GM12878 (cell line): ENCODE measurements around the gene COL5A1. TPM values are rescaled to one million over a fixed set of nuclear protein-coding genes. Genes with fewer than 3 reads are reported as not detected.

ENCODE experiments used
- ATAC-seq: fragments of 200-7000 bp; cut with Tn5 transposase; 3 replicates; pipeline ENCODE4 v1.9.1; 2020; ENCODE audit warnings: mild to moderate bottlenecking, moderate library complexity
- BruUV-seq: library from RNA; stranded (reverse); fragments of 400-500 nt; replicated peaks from 2 replicates; lab custom pipeline; 2021; lab: Mats Ljungman, UMichigan
- CTCF ChIA-PET: fragments of 300-600 bp; sonication (Branson Sonifier 250); formaldehyde crosslinking; extraction: SDS; loops from one replicate; lab custom pipeline; 2021; ENCODE audit warnings: inconsistent platforms; lab: Yijun Ruan, JAX
- POLR2A ChIA-PET: fragments of 350-600 bp; formaldehyde crosslinking; extraction: SDS; loops from one replicate; lab custom pipeline; 2021; ENCODE audit warnings: inconsistent platforms; lab: Charles Lee
- RAD21 ChIA-PET: fragments of 300-600 bp; sonication (Branson Sonifier 250); formaldehyde crosslinking; loops from one replicate; lab custom pipeline; 2023; ENCODE audit warnings: antibody characterized with exemption; ENCODE audit not compliant: unreplicated experiment; lab: Charles Lee
- SMC1A ChIA-PET: fragments of 300-600 bp; sonication (Branson Sonifier 250); formaldehyde crosslinking; loops from one replicate; lab custom pipeline; 2023; ENCODE audit not compliant: unreplicated experiment, uncharacterized antibody; lab: Charles Lee
- DNase-seq: peaks from one replicate; pipeline ENCODE4 v3.0.0-alpha.2; 2011; ENCODE audit warnings: low read depth, low spot score
- FAIRE-seq: peaks from 3 replicates; lab custom pipeline; 2011; peaks lifted over from hg19 to GRCh38; lab: Jason Lieb, UNC
- H2AFZ ChIP-seq: 2 replicates; pipeline ENCODE4 v1.6.0; 2011; ENCODE audit warnings: low read depth, low read length, control low read depth; ENCODE audit not compliant: control insufficient read depth
- H3K27ac ChIP-seq: 2 replicates; pipeline ENCODE4 v1.5.1; 2011; ENCODE audit warnings: control low read depth; ENCODE audit not compliant: control insufficient read depth, insufficient read depth
- H3K27me3 ChIP-seq, 2 experiments: replicated peaks in 1 of 2; 2 replicates each; pipeline versions ENCODE4 v1.6.0 to v1.6.1; 2011; ENCODE audit warnings: low read length in 1 of 2; ENCODE audit not compliant: control insufficient read depth in 2 of 2, insufficient read depth in 2 of 2
- H3K36me3 ChIP-seq, 2 experiments: 2 replicates each; pipeline ENCODE4 v1.5.1; 2011; ENCODE audit warnings: low read length in 1 of 2; ENCODE audit not compliant: control insufficient read depth in 2 of 2, insufficient read depth in 2 of 2
- H3K4me1 ChIP-seq: 2 replicates; pipeline ENCODE4 v1.6.1; 2011; ENCODE audit warnings: mild to moderate bottlenecking, low read length, moderate library complexity, mixed read lengths; ENCODE audit not compliant: control insufficient read depth, insufficient read depth
- H3K4me2 ChIP-seq: 2 replicates; pipeline ENCODE4 v1.6.0; 2011; ENCODE audit warnings: control low read depth; ENCODE audit not compliant: control insufficient read depth, insufficient read depth
- H3K4me3 ChIP-seq: fragments of 200-600 bp; sonication (generic); 2 replicates; pipeline ENCODE4 v1.5.1; 2016
- H3K79me2 ChIP-seq: 2 replicates; pipeline ENCODE4 v1.6.0; 2011; ENCODE audit warnings: low read length; ENCODE audit not compliant: control insufficient read depth, insufficient read depth
- H3K9ac ChIP-seq: 2 replicates; pipeline ENCODE4 v1.8.0; 2011; ENCODE audit warnings: low read length, control low read depth, mixed read lengths; ENCODE audit not compliant: control insufficient read depth, insufficient read depth
- H3K9me3 ChIP-seq: replicated peaks from 3 replicates; pipeline ENCODE4 v1.5.1; 2011; ENCODE audit warnings: mild to moderate bottlenecking, low read length; ENCODE audit not compliant: control insufficient read depth, insufficient read depth
- H4K20me1 ChIP-seq: 2 replicates; pipeline ENCODE4 v1.6.0; 2011; ENCODE audit not compliant: control insufficient read depth, insufficient read depth
- ATF7 ChIP-seq: fragments of 450-650 bp; IDR thresholded peaks from 2 replicates; pipeline ENCODE4 v1.6.1; 2016; ENCODE audit warnings: low read depth, mild to moderate bottlenecking
- BCL11A ChIP-seq: IDR thresholded peaks from 2 replicates; pipeline ENCODE4 v1.6.1; 2011; ENCODE audit warnings: low read depth, low read length
- BCLAF1 ChIP-seq: fragments of 450-650 bp; IDR thresholded peaks from 2 replicates; pipeline ENCODE4 v1.6.1; 2017; ENCODE audit warnings: antibody characterized with exemption, mild to moderate bottlenecking, moderate library complexity
- CHD4 ChIP-seq: fragments of 200-600 bp; sonication (generic); IDR thresholded peaks from 2 replicates; pipeline ENCODE4 v1.6.1; 2016; ENCODE audit warnings: mild to moderate bottlenecking
- CREM ChIP-seq: IDR thresholded peaks from 2 replicates; pipeline ENCODE4 v1.6.1; 2014; ENCODE audit warnings: antibody characterized with exemption, low read depth
- E4F1 ChIP-seq: fragments of 450-650 bp; IDR thresholded peaks from 2 replicates; pipeline ENCODE4 v1.6.1; 2018; ENCODE audit warnings: borderline replicate concordance, mild to moderate bottlenecking; ENCODE audit not compliant: partially characterized antibody
- EZH2 ChIP-seq: IDR thresholded peaks from 2 replicates; pipeline ENCODE4 v1.6.1; 2012; ENCODE audit warnings: low read depth, mild to moderate bottlenecking, control low read depth, inconsistent platforms, low read length, borderline replicate concordance; ENCODE audit not compliant: control insufficient read depth
- FOXM1 ChIP-seq: IDR thresholded peaks from 2 replicates; pipeline ENCODE4 v1.6.1; 2012; ENCODE audit warnings: low read depth, mild to moderate bottlenecking, inconsistent platforms, low read length, moderate library complexity
- IKZF1 ChIP-seq: fragments of 450-650 bp; conservative IDR thresholded peaks from 2 replicates; pipeline ENCODE4 v1.6.1; 2017; ENCODE audit warnings: antibody characterized with exemption, mild to moderate bottlenecking
- NFIC ChIP-seq: IDR thresholded peaks from 2 replicates; pipeline ENCODE4 v1.6.1; 2012; ENCODE audit warnings: low read depth, mild to moderate bottlenecking, inconsistent platforms, low read length, moderate library complexity
- NR2C1 ChIP-seq: fragments of 450-650 bp; IDR thresholded peaks from 2 replicates; pipeline ENCODE4 v1.6.1; 2017; ENCODE audit warnings: antibody characterized with exemption, mild to moderate bottlenecking, moderate library complexity
- PAX8 ChIP-seq: fragments of 450-650 bp; IDR thresholded peaks from 2 replicates; pipeline ENCODE4 v1.6.1; 2017; ENCODE audit warnings: mild to moderate bottlenecking, moderate library complexity
- RBBP5 ChIP-seq: fragments of 200-600 bp; sonication (generic); conservative IDR thresholded peaks from 2 replicates; pipeline ENCODE4 v1.6.1; 2016
- SMC3 ChIP-seq: IDR thresholded peaks from 2 replicates; pipeline ENCODE4 v1.6.1; 2011; ENCODE audit warnings: low read length, improper control_type of control experiment, borderline replicate concordance
- SP1 ChIP-seq: IDR thresholded peaks from one replicate; pipeline ENCODE4 v1.6.1; 2011; ENCODE audit warnings: low read depth, low read length
- TCF7 ChIP-seq: IDR thresholded peaks from 2 replicates; pipeline ENCODE4 v1.6.1; 2014; ENCODE audit warnings: antibody characterized with exemption, borderline replicate concordance
- WGBS: methylation state at CpG from one replicate; pipeline ENCODE4 v1.1.6; 2016; ENCODE audit warnings: low lambda C conversion rate; ENCODE audit not compliant: insufficient replicate concordance, insufficient coverage; ENCODE audit errors: missing lambda C conversion rate; 5-methylcytosine and 5-hydroxymethylcytosine counted together
- in situ Hi-C: fragments of 300-500 bp; cut with MboI; formaldehyde crosslinking; loops from 9 replicates; pipeline ENCODE4 v1.14.3; 2018; ENCODE audit warnings: mixed read lengths
- intact Hi-C: fragments of 100-400 bp; cut with micrococcal nuclease; formaldehyde crosslinking; loops from one replicate; pipeline ENCODE4 v1.14.2; 2022; ENCODE audit not compliant: unreplicated experiment
- polyA plus RNA-seq, 11 experiments: library from polyadenylated mRNA; depleted of rRNA in 4 of 11; unstranded in 6 of 11; stranded (reverse) in 5 of 11; fragments of >200 nt; fragmentation: Nextera tagmentation in 4 of 11; fragmentation: Illumina TruSeq in 1 of 11; extraction: Ambion mirVana in 4 of 11; extraction: Trizol in 1 of 11; gene quantifications; 1 replicate in 1 of 11; 2 replicates in 10 of 11; pipeline versions ENCODE4 v1.2.1 to v1.2.3, GENCODE V29; 2011 to 2016; ENCODE audit warnings: inconsistent platforms in 2 of 11, missing spikeins in 2 of 11, low read depth in 1 of 11
- total RNA-seq, 4 experiments: library from RNA; depleted of rRNA in 3 of 4; stranded (reverse); fragments of >200 nt in 3 of 4; fragmentation: Illumina TruSeq in 1 of 4; extraction: Trizol in 1 of 4; gene quantifications; 2 replicates each; pipeline versions ENCODE4 v1.2.1 to v1.2.3, GENCODE V29; 2013 to 2021

The COL5A1 gene
- total and polyA plus RNA-seq, 10 of the 15 experiments (the other 5 are each of a cell fraction or from before 2014, with no cell fraction given) = under 0.01 to 0.15 (median 0.13) TPM; not detected in 4

GRCh38 chr9:134611046-134611445, 30.6 kb upstream of the COL5A1 start:
- in situ Hi-C loops = no loop called here
- no peak overlapping the region for H3K9ac ChIP-seq
- no peaks in the 10 kb centered on the region; the same call in 2 of the 3 replicates for H3K9me3 ChIP-seq
- no peaks in the 10 kb centered on the region for H4K20me1 ChIP-seq
- ATAC-seq = no peak
- no peak overlapping the region for H2AFZ ChIP-seq
- no peak for FAIRE-seq
- TF ChIP-seq CREM = no peak
- TF ChIP-seq NFIC = no peak
- no peak for TF ChIP-seq CHD4
- TF ChIP-seq ATF7 = no peak
- no peak for TF ChIP-seq RBBP5
- no peak for TF ChIP-seq TCF7
- no peak for TF ChIP-seq BCL11A
- TF ChIP-seq NR2C1 = no peak
- no peak for TF ChIP-seq SP1
- TF ChIP-seq, all 136 proteins: peak for 0
- RAD21 ChIA-PET = no interaction called here
- POLR2A ChIA-PET = no interaction called here
- intact Hi-C loops = no loop called here
- Histone ChIP-seq H3K4me1 (no peaks in the 10 kb centered on the region), H3K4me2 (no peak overlapping the region), H3K27ac (no peak overlapping the region), H3K36me3 (no peaks in the 10 kb centered on the region), H3K4me3 (no peak overlapping the region), H3K79me2 (no peaks in the 10 kb centered on the region), H3K27me3 (no peaks in the 10 kb centered on the region)
- no peak for DNase-seq
- 61% methylated on average over 4 of the region's 4 CpGs for WGBS
- SMC1A ChIA-PET = no interaction called here
- no TSS peak for BruUV-seq
- CTCF ChIA-PET = no interaction called here

- no peak for ATAC-seq
Measured at GRCh38 chr9:134612309-134612708, 29.3 kb upstream of the COL5A1 start.

More at GRCh38 chr9:134612309-134612708, 29.3 kb upstream of the COL5A1 start:
- intact Hi-C loops = no loop called here
- no peak overlapping the region for H3K4me3 ChIP-seq
- H2AFZ ChIP-seq = no peak overlapping the region
- H3K4me2 ChIP-seq = no peak overlapping the region
- FAIRE-seq (no peak), DNase-seq (no peak)
- WGBS = 8% methylated on average over 1 of the region's 1 CpG
- in situ Hi-C loops = no loop called here
- no peak overlapping the region for H3K9ac ChIP-seq
- ChIA-PET CTCF (no interaction called here), SMC1A (no interaction called here), RAD21 (no interaction called here)
- H3K27me3 ChIP-seq = no peaks in the 10 kb centered on the region
- H3K9me3 ChIP-seq = no peaks in the 10 kb centered on the region; the same call in 2 of the 3 replicates
- H4K20me1 ChIP-seq = no peaks in the 10 kb centered on the region
- no peaks in the 10 kb centered on the region for H3K4me1 ChIP-seq
- BruUV-seq = no TSS peak
- no peaks in the 10 kb centered on the region for H3K79me2 ChIP-seq
- H3K27ac ChIP-seq = no peak overlapping the region
- no peaks in the 10 kb centered on the region for H3K36me3 ChIP-seq
- no peak for TF ChIP-seq SMC3
- no peak for TF ChIP-seq PAX8
- TF ChIP-seq RBBP5 = no peak
- TF ChIP-seq EZH2 = no peak
- TF ChIP-seq E4F1 = no peak
- TF ChIP-seq IKZF1 = no peak
- TF ChIP-seq BCLAF1 = no peak
- TF ChIP-seq SP1 = no peak
- no peak for TF ChIP-seq FOXM1
- TF ChIP-seq, all 136 proteins: peak for 0
- POLR2A ChIA-PET = no interaction called here
